ENCODE results near the gene GPR18. TPM values are rescaled to one million over a fixed set of nuclear protein-coding genes. Genes with fewer than 3 reads are reported as not detected.
"Not testable (repeated sequence)": the region's sequence is repeated elsewhere in the genome, so short reads cannot be mapped to it uniquely, and the experiment has no call there.

Gene GPR18
- total RNA-seq, 1 donor from 2014 or later = 5.9 TPM

- Mint-ChIP-seq H3K27ac (peak overlapping the region; percentile 92), H3K4me1 (peaks cover 68% of the 10 kb centered on the region), H3K36me3 (ENCODE audit: low read depth) (peaks cover 23% of the 10 kb centered on the region), H3K4me3 (peak overlapping the region; percentile 83), H3K9me3 (no peaks in the 10 kb centered on the region), H3K27me3 (no peaks in the 10 kb centered on the region)
- peak; percentile 90 for DNase-seq
- intact Hi-C loops (cut with micrococcal nuclease) = loop anchor here (1.0 to 10.0 kb wide), 6 partner anchors 43 to 1179 kb away; partner anchors contain the start of genes GPR18 and STK24
Measured at GRCh38 chr13:99215184-99215830, 42.9 kb downstream of the GPR18 start.

DNA sequence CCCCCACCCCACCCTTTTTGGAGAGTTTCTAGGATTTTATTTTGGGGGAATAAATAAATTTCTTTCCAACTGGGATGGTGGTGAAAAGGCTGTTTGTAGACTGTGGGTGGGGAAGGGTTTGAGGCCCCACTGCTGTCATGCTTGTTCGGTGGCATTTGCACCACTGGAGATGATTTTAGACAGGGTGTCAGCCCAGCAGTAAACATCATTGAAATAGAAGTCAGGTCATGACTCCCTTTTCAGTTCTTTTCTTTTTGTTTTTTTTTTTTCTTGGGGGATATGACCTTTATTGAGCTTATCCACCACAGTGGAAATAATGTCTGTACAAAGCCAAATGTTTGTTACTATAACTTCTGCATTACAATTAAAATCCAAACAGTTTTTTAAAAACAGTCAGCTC, 43.4 kb downstream of the GPR18 start:
- peaks cover 25% of the 10 kb centered on the region for H3K36me3 Mint-ChIP-seq (ENCODE audit: low read depth)
- peaks cover 69% of the 10 kb centered on the region for H3K4me1 Mint-ChIP-seq
- intact Hi-C loops (cut with micrococcal nuclease) = loop anchor here (1.0 to 10.0 kb wide), 9 partner anchors 10 to 1180 kb away; partner anchors contain the start of genes GPR18, STK24 and UBAC2
- H3K4me3 Mint-ChIP-seq = peak overlapping the region; percentile 83
- no peaks in the 10 kb centered on the region for H3K27me3 Mint-ChIP-seq
- DNase-seq = no peak
- H3K27ac Mint-ChIP-seq = peak overlapping the region; percentile 92
- no peaks in the 10 kb centered on the region for H3K9me3 Mint-ChIP-seq

DNA sequence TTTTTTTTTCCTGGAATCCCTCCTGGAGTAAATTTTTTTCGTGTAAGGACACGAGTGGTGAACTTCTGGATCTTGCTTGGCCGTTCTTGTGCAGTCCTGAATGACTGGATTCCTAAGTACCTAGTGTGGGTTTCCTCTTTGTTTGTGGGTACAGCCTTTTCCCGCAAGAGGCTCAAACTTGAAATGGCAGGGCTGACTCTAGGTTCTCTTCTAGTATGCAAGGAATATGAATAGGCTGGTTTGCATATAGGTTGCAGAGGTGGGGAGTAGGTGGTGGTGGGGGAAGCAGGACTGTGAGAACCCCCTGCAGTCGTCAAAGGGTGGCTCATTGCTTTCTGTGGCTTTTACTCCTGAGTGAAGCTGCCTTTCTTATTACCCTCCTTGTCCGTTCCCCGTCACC, 43.9 kb downstream of the GPR18 start:
- H3K27me3 Mint-ChIP-seq = no peaks in the 10 kb centered on the region
- DNase-seq = peak; percentile 78
- no peaks in the 10 kb centered on the region for H3K9me3 Mint-ChIP-seq
- H3K27ac Mint-ChIP-seq = peak overlapping the region; percentile 92
- peaks cover 29% of the 10 kb centered on the region for H3K36me3 Mint-ChIP-seq (ENCODE audit: low read depth)
- intact Hi-C loops (cut with micrococcal nuclease) = loop anchor here (1.0 to 10.0 kb wide), 6 partner anchors 10 to 1181 kb away; partner anchors contain the start of genes STK24 and UBAC2
- peaks cover 68% of the 10 kb centered on the region for H3K4me1 Mint-ChIP-seq
- peak overlapping the region; percentile 83 for H3K4me3 Mint-ChIP-seq

DNA sequence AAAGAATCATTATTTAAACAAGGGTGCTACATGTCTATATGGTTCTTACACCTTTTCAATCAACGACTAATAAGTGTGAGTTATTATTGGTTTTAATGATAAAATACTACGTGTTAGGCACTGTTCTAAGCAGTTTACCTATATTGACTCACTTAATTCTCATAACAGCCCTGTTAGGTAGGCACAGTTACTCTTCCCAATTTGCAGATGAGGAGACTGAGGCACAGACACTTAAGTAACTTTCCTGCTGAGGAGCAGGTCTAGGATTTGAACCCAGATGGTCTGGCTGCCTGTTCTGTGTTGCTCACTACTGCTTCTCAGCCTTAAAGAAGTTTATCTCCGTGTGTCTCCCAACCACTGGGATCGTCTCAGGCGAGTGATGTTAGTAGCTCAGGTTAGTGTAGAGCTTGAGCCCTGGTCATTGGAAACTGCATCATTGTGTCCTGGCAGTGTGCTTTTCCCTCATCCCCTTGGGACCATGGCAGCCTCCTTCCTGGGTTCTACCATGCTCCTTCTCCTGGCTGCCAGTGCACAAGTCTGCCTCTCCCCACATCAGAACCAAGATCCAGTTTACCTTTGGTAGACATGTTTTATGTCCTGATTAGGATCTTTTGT, 46.7 kb downstream of the GPR18 start:
- H3K27ac Mint-ChIP-seq = no peak overlapping the region
- peaks cover 49% of the 10 kb centered on the region for H3K36me3 Mint-ChIP-seq (ENCODE audit: low read depth)
- no peaks in the 10 kb centered on the region for H3K27me3 Mint-ChIP-seq
- DNase-seq = no peak
- H3K4me3 Mint-ChIP-seq = no peak overlapping the region
- no peaks in the 10 kb centered on the region for H3K9me3 Mint-ChIP-seq
- peaks cover 63% of the 10 kb centered on the region for H3K4me1 Mint-ChIP-seq
- intact Hi-C loops (cut with micrococcal nuclease) = loop anchor here (10.0 kb wide), 2 partner anchors 637 to 1183 kb away; partner anchors contain the start of gene STK24

DNA sequence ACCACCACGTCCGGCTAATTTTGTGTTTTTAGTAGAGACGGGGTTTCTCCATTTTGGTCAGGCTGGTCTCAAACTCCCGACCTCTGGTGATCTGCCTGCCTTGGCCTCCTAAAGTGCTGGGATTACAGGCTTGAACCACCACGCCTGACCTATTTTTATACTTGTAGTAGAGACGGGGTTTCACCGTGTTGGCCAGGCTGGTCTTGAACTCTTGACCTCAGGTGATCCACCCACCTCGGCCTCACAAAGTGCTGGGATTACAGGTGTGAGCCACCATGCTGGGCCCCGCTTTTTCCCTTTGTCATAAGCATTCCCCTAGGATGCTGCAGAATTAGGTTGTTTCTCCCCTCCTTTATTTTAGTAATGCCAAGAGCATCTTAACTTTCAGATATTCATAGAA, 47.6 kb downstream of the GPR18 start:
- not testable (repeated sequence) for H3K27me3 Mint-ChIP-seq, DNase-seq, H3K9me3 Mint-ChIP-seq, H3K4me3 Mint-ChIP-seq, H3K27ac Mint-ChIP-seq
- intact Hi-C loops (cut with micrococcal nuclease) = loop anchor here (10.0 kb wide), 2 partner anchors 636 to 1184 kb away; partner anchors contain the start of gene STK24
- H3K4me1 Mint-ChIP-seq = peaks cover 64% of the 10 kb centered on the region
- peaks cover 55% of the 10 kb centered on the region for H3K36me3 Mint-ChIP-seq (ENCODE audit: low read depth)

DNA sequence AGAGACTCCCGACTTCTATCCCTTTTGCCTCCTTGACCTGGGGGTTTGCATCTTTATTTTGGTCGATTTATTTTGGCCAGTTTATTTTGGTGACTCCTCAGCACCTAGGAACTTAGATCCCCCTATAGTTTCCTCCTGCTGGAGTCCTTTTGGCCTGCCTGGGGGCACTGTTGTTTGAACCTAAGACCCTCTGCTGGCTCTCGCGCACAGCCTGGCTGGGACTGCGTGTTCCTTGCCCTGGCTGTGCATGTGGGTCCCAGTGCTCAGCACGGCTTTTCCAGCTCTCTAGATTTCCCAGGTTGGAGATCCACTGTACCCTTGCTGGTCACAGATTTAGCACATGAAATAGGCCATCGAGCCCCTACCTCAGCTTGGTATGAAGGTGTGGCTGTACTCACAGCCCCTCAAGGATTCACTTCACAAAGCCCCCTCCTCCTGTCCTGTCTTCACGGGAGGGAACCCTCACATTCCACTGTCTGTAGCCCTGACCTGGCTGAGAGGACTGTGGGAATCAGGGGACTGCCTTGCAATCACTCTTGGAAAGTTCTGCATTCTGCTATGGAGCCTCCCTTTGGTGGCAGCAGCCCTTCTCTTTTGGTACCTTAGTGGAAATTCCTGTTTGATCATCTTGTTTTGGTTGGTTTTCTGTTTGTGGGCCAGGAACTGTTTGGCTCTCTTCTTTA, 49.2 kb downstream of the GPR18 start:
- H3K9me3 Mint-ChIP-seq = no peaks in the 10 kb centered on the region
- H3K27me3 Mint-ChIP-seq = no peaks in the 10 kb centered on the region
- H3K27ac Mint-ChIP-seq = no peak overlapping the region
- H3K4me1 Mint-ChIP-seq = peaks cover 64% of the 10 kb centered on the region
- intact Hi-C loops (cut with micrococcal nuclease) = no loop called here
- DNase-seq = no peak
- H3K4me3 Mint-ChIP-seq = peak overlapping the region; percentile 8
- peaks cover 63% of the 10 kb centered on the region for H3K36me3 Mint-ChIP-seq (ENCODE audit: low read depth)

- intact Hi-C loops (cut with micrococcal nuclease) = no loop called here
- Mint-ChIP-seq H3K4me1 (peaks cover 69% of the 10 kb centered on the region), H3K9me3 (no peaks in the 10 kb centered on the region), H3K27ac (no peak overlapping the region), H3K4me3 (no peak overlapping the region), H3K27me3 (no peaks in the 10 kb centered on the region), H3K36me3 (ENCODE audit: low read depth) (peaks cover 68% of the 10 kb centered on the region)
- DNase-seq = no peak
Measured at GRCh38 chr13:99208185-99208584, 50.0 kb downstream of the GPR18 start.

- Mint-ChIP-seq H3K4me3 (no peak overlapping the region), H3K9me3 (no peaks in the 10 kb centered on the region), H3K4me1 (peaks cover 73% of the 10 kb centered on the region), H3K36me3 (ENCODE audit: low read depth) (peaks cover 68% of the 10 kb centered on the region), H3K27me3 (no peaks in the 10 kb centered on the region), H3K27ac (no peak overlapping the region)
- intact Hi-C loops (cut with micrococcal nuclease) = no loop called here
- no peak for DNase-seq
Measured at GRCh38 chr13:99207511-99207910, 50.7 kb downstream of the GPR18 start.

- Mint-ChIP-seq H3K4me1 (peaks cover 74% of the 10 kb centered on the region), H3K9me3 (no peaks in the 10 kb centered on the region), H3K27me3 (no peaks in the 10 kb centered on the region), H3K4me3 (no peak overlapping the region), H3K36me3 (ENCODE audit: low read depth) (peaks cover 68% of the 10 kb centered on the region), H3K27ac (no peak overlapping the region)
- DNase-seq = no peak
- intact Hi-C loops (cut with micrococcal nuclease) = no loop called here
Measured at GRCh38 chr13:99206873-99207272, 51.3 kb downstream of the GPR18 start.

DNA sequence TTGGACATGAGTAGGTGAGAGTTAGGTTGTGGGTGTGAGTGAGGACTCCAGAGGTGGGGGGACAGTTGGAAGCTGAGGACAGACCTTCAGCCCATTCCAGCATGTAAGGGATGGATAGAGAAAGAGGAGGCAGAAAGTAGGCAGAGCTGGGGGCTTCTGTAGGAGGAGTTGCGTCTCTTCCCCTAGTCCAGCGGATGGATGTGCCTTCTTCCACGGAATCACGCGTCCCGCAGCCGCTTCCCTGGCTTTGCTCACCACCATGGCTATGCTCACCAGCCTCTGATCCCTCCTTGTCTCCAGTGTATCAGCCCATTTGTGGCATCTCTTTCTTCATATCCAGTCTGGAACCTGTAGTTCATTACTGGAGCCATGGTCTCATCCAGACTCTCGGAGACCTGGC, 52.0 kb downstream of the GPR18 start:
- peak overlapping the region; percentile 14 for H3K4me3 Mint-ChIP-seq
- H3K27ac Mint-ChIP-seq = no peak overlapping the region
- intact Hi-C loops (cut with micrococcal nuclease) = no loop called here
- no peaks in the 10 kb centered on the region for H3K9me3 Mint-ChIP-seq
- no peaks in the 10 kb centered on the region for H3K27me3 Mint-ChIP-seq
- no peak for DNase-seq
- peaks cover 73% of the 10 kb centered on the region for H3K4me1 Mint-ChIP-seq
- peaks cover 66% of the 10 kb centered on the region for H3K36me3 Mint-ChIP-seq (ENCODE audit: low read depth)

DNA sequence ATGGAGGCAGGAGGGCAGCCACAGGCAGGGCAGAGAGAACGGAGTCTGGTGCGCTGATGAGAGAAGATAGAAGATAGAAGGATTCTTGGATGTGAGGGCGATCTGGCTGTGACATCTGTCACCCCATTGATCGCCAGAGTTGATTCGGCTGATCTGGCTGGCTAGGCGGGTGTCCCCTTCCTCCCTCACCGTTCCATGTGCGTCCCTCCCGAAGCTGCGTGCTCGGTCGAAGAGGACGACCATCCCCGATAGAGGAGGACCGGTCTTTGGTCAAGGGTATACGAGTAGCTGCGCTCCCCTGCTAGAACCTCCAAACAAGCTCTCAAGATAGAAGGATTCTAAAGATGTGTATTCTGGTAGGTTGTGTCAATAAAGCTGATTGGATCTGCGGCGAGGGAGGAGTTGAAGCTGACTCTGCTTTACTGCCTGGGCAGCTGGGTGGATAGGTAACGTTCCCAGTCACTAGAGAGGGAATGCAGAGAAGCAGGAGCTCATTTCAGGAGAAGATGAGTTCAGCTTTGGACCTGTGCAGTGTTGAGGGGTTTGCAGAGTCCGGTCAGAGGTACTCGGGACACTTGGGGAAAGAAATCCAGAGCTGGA, 52.5 kb downstream of the GPR18 start:
- H3K27ac Mint-ChIP-seq = peak overlapping the region; percentile 76
- H3K9me3 Mint-ChIP-seq = no peaks in the 10 kb centered on the region
- intact Hi-C loops (cut with micrococcal nuclease) = no loop called here
- no peak for DNase-seq
- H3K4me3 Mint-ChIP-seq = peak overlapping the region; percentile 71
- no peaks in the 10 kb centered on the region for H3K27me3 Mint-ChIP-seq
- peaks cover 62% of the 10 kb centered on the region for H3K36me3 Mint-ChIP-seq (ENCODE audit: low read depth)
- peaks cover 68% of the 10 kb centered on the region for H3K4me1 Mint-ChIP-seq
